Natural killer cell treated with Interleukin-12 subunit alpha and Interleukin-12 subunit beta and Interleukin-15 and Interleukin-18, amount 100 ng/mL, for 72 hours (primary cell): ENCODE data around the gene SPACA5B. TPM values are rescaled to one million over a fixed set of nuclear protein-coding genes. Genes with fewer than 3 reads are reported as not detected.
"Not testable (repeated sequence)": the region's sequence is repeated elsewhere in the genome, so short reads cannot be mapped to it uniquely, and the experiment has no call there.

ENCODE experiments used
- ATAC-seq, 2 donors: fragments of 150-1000 bp; cut with Tn5 transposase in 1 of 2; sonication (Bioruptor Pico), chemical (Tn5 transposase) in 1 of 2; 2 replicates each; pipeline ENCODE4 v1.10.0; 2021
- DNase-seq: peaks from one replicate; pipeline ENCODE4 v3.0.0; 2022; ENCODE audit warnings: low spot score
- H3K27ac Mint-ChIP-seq, 2 donors: 1 replicate in 1 of 2; 2 replicates in 1 of 2; pipeline ENCODE4 v1.8.0; 2022; ENCODE audit warnings: mixed read lengths in 2 of 2, mild to moderate bottlenecking in 1 of 2, moderate library complexity in 1 of 2
- H3K27me3 Mint-ChIP-seq, 2 donors: 1 replicate in 1 of 2; 2 replicates in 1 of 2; pipeline ENCODE4 v1.8.0; 2022; ENCODE audit warnings: mixed read lengths in 2 of 2
- H3K36me3 Mint-ChIP-seq: one replicate; pipeline ENCODE4 v1.8.0; 2022; ENCODE audit warnings: mixed read lengths
- H3K4me1 Mint-ChIP-seq, 2 donors: 1 replicate in 1 of 2; 2 replicates in 1 of 2; pipeline ENCODE4 v1.8.0; 2022; ENCODE audit warnings: low read depth in 2 of 2, mixed read lengths in 2 of 2, mild to moderate bottlenecking in 1 of 2
- H3K4me3 Mint-ChIP-seq: one replicate; pipeline ENCODE4 v1.8.0; 2022; ENCODE audit warnings: mixed read lengths
- H3K9me3 Mint-ChIP-seq: 2 replicates; pipeline ENCODE4 v1.8.0; 2022; ENCODE audit warnings: mixed read lengths
- total RNA-seq, 2 donors: library from RNA; stranded (reverse); gene quantifications; one replicate each; pipeline ENCODE4 v1.2.3, GENCODE V29; 2022

Gene SPACA5B
- total RNA-seq, 2 donors from 2014 or later, result not detected

GRCh38 chrX:48153769-48154168 is 23.3 kb downstream of the SPACA5B start:
- no peaks in the 10 kb centered on the region for H3K36me3 Mint-ChIP-seq
- DNase-seq, result no peak
- no peak overlapping the region for H3K27ac Mint-ChIP-seq
- H3K4me1 Mint-ChIP-seq, result no peaks in the 10 kb centered on the region
- H3K9me3 Mint-ChIP-seq, result no peaks in the 10 kb centered on the region
- peaks cover 0 to 16% of the 10 kb centered on the region in 2 donors for H3K27me3 Mint-ChIP-seq
- no peak for ATAC-seq
- no peak overlapping the region for H3K4me3 Mint-ChIP-seq

GRCh38 chrX:48154796-48155195 is 24.4 kb downstream of the SPACA5B start:
- Mint-ChIP-seq H3K4me1 (no peaks in the 10 kb centered on the region), H3K27me3 (peaks cover 0 to 15% of the 10 kb centered on the region in 2 donors), H3K4me3 (no peak overlapping the region), H3K9me3 (no peaks in the 10 kb centered on the region), H3K36me3 (no peaks in the 10 kb centered on the region), H3K27ac (no peak overlapping the region)
- ATAC-seq (no peak), DNase-seq (no peak)

GRCh38 chrX:48156014-48156413 is 25.6 kb downstream of the SPACA5B start:
- ATAC-seq (no peak), DNase-seq (no peak)
- H3K4me1 Mint-ChIP-seq, result no peaks in the 10 kb centered on the region
- no peaks in the 10 kb centered on the region for H3K36me3 Mint-ChIP-seq
- H3K9me3 Mint-ChIP-seq, result no peaks in the 10 kb centered on the region
- H3K27ac Mint-ChIP-seq, result no peak overlapping the region
- H3K27me3 Mint-ChIP-seq, result peaks cover 0 to 18% of the 10 kb centered on the region in 2 donors
- no peak overlapping the region for H3K4me3 Mint-ChIP-seq

- no peak overlapping the region for H3K27ac Mint-ChIP-seq
- peaks cover 18 to 28% of the 10 kb centered on the region in 2 donors for H3K27me3 Mint-ChIP-seq
These were observed 34.8 kb downstream of the SPACA5B start for GRCh38 chrX:48165241-48165640.

GRCh38 chrX:48166322-48166721 is 35.9 kb downstream of the SPACA5B start:
- not testable (repeated sequence) for H3K9me3 Mint-ChIP-seq, H3K4me3 Mint-ChIP-seq, H3K4me1 Mint-ChIP-seq, H3K27ac Mint-ChIP-seq, ATAC-seq, DNase-seq, H3K36me3 Mint-ChIP-seq
- H3K27me3 Mint-ChIP-seq, result peaks cover 18 to 28% of the 10 kb centered on the region in 2 donors

More at GRCh38 chrX:48165241-48165640, 34.8 kb downstream of the SPACA5B start:
- Mint-ChIP-seq H3K36me3 (no peaks in the 10 kb centered on the region), H3K4me1 (no peaks in the 10 kb centered on the region), H3K4me3 (no peak overlapping the region), H3K9me3 (no peaks in the 10 kb centered on the region)
- no peak for ATAC-seq
- DNase-seq, result no peak

GRCh38 chrX:48179691-48180090 is 49.3 kb downstream of the SPACA5B start:
- Mint-ChIP-seq H3K36me3 (no peaks in the 10 kb centered on the region), H3K27ac (no peak overlapping the region), H3K27me3 (peaks cover 0 to 17% of the 10 kb centered on the region in 2 donors), H3K4me3 (no peak overlapping the region), H3K9me3 (no peaks in the 10 kb centered on the region), H3K4me1 (no peaks in the 10 kb centered on the region)
- ATAC-seq, result no peak
- no peak for DNase-seq

GRCh38 chrX:48180811-48181210 is 50.4 kb downstream of the SPACA5B start:
- H3K4me3 Mint-ChIP-seq, result no peak overlapping the region
- H3K9me3 Mint-ChIP-seq, result no peaks in the 10 kb centered on the region
- no peak overlapping the region for H3K27ac Mint-ChIP-seq
- no peaks in the 10 kb centered on the region for H3K4me1 Mint-ChIP-seq
- DNase-seq (no peak), ATAC-seq (no peak)
- peaks cover 8 to 20% of the 10 kb centered on the region in 2 donors for H3K27me3 Mint-ChIP-seq
- no peaks in the 10 kb centered on the region for H3K36me3 Mint-ChIP-seq

- not testable (repeated sequence) for DNase-seq, ATAC-seq, H3K9me3 Mint-ChIP-seq, H3K4me3 Mint-ChIP-seq, H3K36me3 Mint-ChIP-seq, H3K27ac Mint-ChIP-seq, H3K4me1 Mint-ChIP-seq
- peaks cover 12 to 23% of the 10 kb centered on the region in 2 donors for H3K27me3 Mint-ChIP-seq
These were observed 51.5 kb downstream of the SPACA5B start for GRCh38 chrX:48181882-48182281.

Other genes with a start within 250 kb of the SPACA5B start
- gene ZNF182, start 126.6 kb upstream of the SPACA5B start, total RNA-seq, result 1 to 10 TPM; 6.9 to 7.0 TPM
- not detected for gene SPACA5, start 123.6 kb upstream of the SPACA5B start, total RNA-seq
- gene ZNF630, start 59.0 kb upstream of the SPACA5B start, total RNA-seq, result 1 to 10 TPM in 1 of 2 donors, under 1 TPM in 1; 0.74 to 2.3 TPM
- gene SSX5, start 66.2 kb downstream of the SPACA5B start, total RNA-seq, result not detected
- gene SSX1, start 124.8 kb downstream of the SPACA5B start, total RNA-seq, result not detected
- not detected for gene SSX3, start 226.1 kb downstream of the SPACA5B start, total RNA-seq